Hematopoietic multipotent progenitor cell treated with erythropoietin and hydrocortisone succinate and interleukin-3 and kit ligand, for 15 days (in vitro differentiated cells): ENCODE data around the gene CNDP2.

ENCODE experiments used
- DNase-seq: peaks from one replicate; pipeline ENCODE4 v3.0.0-alpha.2; 2015; ENCODE audit warnings: low spot score

The CNDP2 gene

DNA sequence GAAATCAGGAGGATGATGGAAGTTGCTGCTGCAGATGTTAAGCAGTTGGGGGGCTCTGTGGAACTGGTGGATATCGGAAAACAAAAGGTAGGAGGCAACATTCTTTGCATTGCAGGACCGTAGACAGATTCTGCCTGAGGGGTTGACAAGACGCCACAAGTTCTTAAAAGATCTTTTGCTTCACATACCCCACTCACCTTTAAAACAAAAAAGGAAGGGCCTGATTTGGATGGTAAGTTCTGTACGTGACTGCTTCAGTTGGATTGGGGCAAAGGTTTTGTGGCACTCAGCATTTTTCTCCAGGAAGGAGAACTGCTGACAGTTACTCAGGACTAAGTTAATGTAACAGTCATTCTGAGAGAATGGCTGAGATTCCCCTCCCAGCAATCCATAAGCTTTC lies 5.2 kb downstream of the CNDP2 start:
- DNase-seq = no peak

DNA sequence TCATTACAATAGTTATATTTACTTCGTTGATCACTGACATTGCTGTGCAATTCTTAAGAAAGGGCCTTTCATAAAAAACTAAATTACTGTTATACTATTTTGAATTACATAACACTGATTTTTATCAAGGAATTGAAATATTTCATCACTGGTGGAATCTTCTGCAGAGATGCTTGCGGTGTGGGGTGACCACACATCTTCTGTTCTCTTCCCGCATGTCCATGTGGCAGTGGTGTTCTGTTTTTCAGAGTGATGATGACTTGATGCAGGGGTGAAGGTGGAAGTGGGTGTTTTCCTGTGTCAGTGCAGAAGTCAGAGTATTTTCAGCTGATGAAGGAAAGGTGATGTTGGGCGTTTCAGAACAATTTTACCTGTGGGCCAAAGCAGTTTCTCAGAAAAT lies 7.0 kb downstream of the CNDP2 start:
- no peak for DNase-seq

GRCh38 chr18:74505776-74506175 lies 9.6 kb downstream of the CNDP2 start:
- no peak for DNase-seq

DNA sequence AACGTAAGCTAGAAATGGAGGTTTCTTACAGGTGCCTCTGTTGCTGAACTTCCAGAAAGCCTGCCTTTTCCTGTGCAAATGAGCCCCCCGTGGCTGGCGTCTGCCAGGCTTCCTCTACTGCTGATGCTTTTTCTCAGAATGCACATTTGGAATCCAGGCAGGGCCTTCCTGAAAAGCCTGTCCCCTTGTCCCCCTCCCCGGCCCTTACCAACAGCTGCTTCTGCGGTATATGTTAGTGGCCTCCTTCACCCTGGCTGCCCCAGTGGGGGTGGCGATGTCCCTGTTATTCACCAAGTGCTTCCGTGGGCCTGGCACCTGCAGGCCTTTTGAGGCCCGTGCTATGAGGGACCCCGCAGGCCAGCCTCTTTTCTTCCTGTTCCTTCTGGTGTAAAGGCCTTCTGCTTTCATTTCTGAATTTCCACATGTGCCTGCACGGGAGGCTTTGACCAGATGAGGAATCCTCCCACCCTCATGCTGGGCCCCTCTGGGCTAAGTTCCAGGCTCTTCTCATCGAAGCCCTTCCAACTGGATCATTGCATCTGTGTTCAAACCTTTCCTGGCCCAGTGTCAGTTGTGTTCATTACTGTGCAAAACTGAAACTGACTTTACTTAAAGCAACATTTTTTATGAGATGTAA lies 10.4 kb downstream of the CNDP2 start:
- DNase-seq = no peak

DNA sequence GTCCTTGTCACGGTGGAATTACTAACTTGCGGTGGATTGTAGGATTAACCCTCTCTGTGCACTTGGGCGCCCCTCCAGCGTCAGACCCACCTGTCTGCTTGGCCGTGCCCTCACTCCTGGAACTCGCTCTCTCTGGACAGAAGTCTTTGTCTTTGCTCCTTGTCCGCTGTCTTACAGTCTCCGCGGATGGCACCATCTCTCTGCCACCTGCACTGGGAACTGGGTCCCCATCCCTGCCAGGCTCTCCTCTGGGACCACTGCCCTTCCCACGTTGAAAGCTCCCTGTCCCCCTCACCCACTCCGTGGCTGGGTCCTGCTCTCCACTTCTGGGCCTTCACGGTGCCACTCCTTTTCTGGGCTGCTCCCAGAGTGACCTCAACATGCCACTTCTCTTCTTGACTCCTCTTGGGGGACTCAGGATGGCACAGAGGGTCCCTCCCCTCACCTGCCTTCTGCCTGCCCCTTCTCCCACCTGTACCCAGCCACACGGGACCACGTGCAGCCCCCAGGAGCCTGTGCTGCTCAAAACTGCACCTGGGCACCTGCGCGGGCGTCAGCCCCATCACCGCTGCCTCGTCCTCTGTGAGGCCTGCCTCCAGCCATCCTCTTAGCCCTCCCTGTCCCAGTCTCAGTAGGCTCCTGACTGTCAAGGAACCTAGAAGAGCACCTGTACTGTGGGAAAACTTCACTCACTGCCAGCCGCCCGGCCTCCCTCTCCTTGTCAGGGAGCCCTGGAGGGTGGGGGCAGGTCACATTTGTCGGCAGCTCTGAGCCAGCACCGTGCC lies 11.1 kb downstream of the CNDP2 start:
- no peak for DNase-seq

DNA sequence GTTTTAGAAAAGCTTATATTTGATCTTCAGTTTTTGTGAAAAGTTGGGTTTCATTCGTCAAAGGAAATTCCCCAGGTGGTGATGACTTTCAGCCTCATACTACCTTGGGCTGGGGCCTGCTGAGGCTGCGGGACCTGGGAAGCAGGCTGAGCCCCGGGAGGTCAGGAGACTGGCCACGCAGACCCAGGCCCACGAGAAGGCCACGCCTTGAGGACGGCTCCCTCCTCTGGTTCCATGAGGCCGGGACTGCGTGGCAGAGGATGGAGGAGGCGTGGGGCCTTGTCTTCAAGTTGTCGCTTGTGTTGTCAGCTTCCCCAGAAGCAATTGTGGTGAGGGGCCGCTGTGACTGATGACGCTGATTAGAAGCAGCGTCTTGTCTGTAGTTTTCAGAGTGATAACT lies 11.8 kb downstream of the CNDP2 start:
- DNase-seq = no peak

DNA sequence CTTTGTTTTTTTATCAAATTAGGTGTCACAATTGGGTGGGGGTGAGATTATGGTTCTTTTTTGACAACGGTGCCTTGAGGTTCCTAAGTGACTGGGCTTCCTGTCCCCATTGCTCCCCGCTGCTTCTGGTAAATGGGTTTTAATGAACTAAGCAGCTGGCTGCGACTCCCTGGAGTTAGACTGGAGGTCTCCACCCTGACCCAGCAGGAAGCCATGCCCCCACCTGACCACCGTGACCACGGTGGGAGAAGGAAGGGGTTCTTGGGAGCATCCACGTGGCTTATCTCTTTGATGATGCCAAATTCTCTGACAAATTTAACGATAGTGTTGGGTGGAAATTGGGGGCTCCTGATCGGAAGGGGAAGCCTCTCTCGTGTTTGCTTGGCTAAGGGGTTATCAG lies 12.2 kb downstream of the CNDP2 start:
- DNase-seq = no peak

DNA sequence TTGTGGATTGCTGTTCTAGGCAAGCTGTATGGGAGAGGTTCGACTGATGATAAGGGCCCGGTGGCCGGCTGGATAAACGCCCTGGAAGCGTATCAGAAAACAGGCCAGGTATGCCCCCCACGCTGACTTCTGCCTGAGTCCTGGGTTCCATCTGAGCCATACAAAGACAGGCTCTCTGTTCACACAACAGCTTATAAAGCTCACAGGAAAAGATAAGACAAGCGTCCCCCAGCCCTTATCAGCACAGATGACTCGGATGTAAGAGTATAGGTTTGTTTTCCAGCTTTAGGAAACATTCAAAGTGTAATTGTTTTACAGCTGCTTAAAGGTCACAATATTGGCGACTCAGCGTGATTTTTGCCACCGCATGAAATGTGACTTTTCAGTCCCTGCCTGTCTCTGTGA lies 12.7 kb downstream of the CNDP2 start:
- DNase-seq = no peak

- no peak for DNase-seq
Observed at GRCh38 chr18:74509856-74510769, 13.9 kb downstream of the CNDP2 start.

GRCh38 chr18:74510770-74511095 lies 14.6 kb downstream of the CNDP2 start:
- no peak for DNase-seq

DNA sequence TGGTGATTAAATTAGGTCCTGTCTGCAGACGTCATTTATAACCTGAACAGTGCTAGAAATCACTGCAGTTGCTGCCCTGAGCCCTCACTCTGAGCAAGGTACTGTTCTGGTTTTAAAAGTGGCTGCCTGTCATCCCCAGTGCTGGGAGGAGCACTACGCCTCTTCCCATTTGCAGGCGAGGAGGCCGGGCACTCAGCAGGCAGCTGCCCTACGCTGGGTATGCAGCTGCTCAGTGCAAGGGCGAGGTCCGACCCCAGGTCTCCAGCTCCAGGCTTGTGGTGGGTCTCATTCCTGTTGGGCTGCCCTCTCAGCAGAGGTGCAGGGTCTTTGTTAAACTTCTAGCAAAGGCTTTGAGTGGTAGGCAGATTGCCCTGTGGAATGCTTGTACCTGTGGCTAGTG lies 15.7 kb downstream of the CNDP2 start:
- no peak for DNase-seq

GRCh38 chr18:74512321-74513053 lies 16.3 kb downstream of the CNDP2 start:
- DNase-seq = no peak

- no peak for DNase-seq
Observed at GRCh38 chr18:74513149-74513882, 17.2 kb downstream of the CNDP2 start.

DNA sequence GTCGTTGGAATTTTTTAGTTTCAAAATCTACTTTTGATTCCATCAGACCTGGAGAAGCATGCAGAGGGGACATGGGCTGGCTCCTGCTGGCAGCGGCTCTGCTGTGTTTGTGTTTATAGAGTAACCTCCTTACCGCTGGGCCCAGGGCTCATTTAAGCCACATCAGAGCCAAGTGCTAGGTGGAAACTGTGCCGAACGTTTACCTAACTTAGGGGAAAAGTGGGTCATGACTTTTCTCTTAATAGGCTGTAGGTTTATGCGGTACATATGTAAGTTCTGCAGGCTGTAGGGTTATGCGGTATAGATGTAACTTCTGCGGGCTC lies 17.7 kb downstream of the CNDP2 start:
- DNase-seq = no peak

GRCh38 chr18:74514860-74515495 lies 18.8 kb downstream of the CNDP2 start:
- DNase-seq = no peak

DNA sequence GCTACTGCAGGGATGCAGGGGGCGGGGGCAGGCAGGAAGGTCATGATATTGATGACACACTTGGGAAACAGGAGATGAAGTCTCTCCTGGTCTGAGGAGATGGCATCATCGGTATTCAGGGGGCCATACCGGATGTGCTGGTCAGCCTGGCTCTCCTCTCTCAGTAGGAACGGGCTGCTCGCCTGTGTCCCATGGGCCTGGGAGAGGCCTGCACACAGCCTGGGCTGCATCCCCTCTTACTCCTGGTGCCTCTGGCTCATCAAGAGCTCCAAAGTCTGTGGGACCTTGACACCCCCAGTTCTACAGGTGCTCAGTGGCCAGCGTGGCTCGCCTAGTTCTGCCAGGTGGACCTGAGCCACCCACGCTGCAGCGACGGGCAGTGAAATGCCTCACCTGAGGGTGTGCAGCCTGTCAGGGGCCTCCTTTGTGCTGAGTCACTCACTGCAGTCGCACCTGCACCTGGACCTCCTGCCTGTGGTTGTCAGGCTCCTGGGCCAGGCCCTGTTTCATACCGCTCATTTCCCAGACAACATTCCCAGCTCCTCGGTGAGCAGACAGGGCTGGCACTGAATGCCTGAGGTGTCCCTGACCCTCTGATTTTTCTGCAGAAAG lies 19.6 kb downstream of the CNDP2 start:
- DNase-seq = no peak

DNA sequence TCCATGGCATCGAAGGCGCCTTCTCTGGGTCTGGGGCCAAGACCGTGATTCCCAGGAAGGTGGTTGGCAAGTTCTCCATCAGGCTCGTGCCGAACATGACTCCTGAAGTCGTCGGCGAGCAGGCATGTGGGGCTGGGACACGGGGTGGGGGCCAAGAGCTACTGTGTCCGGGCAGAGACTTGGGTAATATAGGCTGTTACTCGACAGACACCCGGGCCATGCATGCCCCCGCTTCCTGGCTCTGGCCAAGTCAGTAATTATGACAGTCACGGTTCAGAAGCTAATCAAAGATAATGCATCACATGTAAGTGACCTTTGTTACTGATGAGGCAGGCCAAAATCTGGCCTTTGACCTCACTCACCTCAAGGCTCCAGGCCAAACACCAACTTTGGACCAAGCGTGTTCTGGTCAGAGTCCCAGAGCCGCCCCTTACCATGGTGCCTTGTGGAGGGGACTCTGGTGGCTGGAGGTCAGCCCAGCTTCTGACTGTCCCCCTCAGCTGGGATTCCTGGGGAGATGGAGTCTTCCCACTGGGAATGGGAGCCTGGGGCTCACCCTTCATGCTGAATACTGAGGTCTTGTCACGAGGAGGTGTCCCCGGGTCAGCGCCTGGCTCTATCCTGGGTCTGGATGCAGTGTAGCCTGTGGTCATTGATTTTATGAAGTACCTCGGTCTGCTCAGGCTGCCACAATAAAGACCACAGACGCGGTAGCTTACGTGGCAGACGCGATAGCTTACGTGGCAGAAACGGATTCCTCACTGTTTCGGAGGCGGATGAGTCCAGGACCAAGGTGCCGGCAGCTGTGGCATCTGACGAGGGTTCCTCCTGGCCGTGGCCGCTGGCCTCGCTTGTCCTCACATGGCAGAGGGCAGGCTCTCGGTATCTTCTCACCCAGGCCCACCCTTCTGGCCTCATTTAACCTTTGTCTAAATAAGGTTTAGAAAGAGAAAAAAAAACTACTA lies 20.4 kb downstream of the CNDP2 start:
- DNase-seq = no peak

DNA sequence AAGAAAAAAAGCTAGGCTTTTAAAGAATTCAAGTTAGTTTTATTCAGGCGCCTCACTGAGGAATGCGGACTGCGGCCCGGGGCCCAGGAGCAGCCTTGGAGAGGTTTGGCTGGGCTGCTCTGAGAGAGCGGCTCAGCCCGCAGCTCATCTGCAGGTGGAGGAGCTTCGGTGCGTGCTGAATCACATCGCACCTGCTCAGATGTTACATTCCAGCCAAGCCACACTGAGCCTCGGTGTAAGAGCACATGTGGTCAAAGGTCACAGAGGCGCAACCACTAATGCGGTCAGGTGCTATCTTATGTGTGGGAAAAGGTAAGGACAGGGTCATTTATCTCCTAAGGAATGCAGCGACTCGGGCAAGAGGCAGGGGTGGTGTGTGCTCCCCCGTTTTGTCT lies 21.1 kb downstream of the CNDP2 start:
- no peak for DNase-seq

DNA sequence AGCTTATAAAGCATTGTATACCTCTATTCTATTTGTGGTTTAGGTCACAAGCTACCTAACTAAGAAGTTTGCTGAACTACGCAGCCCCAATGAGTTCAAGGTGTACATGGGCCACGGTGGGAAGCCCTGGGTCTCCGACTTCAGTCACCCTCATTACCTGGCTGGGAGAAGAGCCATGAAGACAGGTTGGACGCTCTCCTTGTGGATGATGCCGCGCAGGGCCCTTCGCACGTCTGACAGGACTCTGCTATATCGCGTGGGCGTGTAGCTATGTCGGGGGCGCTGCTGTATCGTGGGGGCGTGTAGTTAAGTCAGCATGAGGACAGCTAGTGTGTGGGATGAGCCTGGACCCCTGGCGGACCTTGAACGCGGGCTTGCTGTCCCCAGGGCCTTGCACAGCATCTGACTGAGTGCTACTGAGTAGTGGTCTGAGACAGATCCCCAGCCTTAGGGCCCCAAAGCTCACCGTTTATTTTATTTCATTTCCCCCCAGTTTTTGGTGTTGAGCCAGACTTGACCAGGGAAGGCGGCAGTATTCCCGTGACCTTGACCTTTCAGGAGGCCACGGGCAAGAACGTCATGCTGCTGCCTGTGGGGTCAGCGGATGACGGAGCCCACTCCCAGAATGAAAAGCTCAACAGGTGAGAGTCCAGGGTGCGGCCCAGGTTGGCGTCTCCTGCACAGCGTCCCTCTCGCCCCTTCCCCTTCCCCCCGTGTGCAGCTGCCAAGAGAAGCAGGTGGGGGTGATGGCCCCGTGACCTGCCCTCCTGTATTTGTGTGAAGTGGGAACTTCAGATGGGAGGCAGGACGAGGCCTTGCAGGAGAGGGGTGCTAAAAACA lies 22.5 kb downstream of the CNDP2 start:
- DNase-seq = no peak
